Stimulated activated CD8-positive, alpha-beta memory T cell treated with anti-CD3 and anti-CD28 coated beads, Interleukin-4, amount 100 ng/mL, for 24 hours (primary cell): Measurements from ENCODE around the gene SYK.

Source experiments
- DNase-seq: peaks from one replicate; pipeline ENCODE4 v3.0.0-alpha.2; 2020; ENCODE audit warnings: low read depth

SYK gene

DNA sequence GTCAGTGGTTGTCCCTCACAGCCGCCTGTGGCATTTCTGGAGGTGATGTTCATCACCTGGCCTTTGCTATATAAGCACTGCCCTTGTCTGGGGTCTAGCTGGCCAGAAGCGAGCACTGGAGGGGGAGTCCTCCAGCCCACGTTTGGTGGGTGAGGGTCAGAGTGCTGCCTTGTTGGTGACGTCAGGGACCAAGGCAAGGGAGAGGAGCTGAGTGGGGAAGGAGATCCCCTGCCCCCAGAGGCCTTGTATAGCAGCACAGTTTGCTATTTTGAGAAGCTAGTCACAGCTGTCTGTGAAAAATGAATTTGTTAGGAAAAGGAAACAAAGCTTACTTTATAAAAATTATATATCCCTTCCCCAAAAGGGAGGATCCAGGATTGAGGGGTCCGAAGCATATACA, 49.8 kb downstream of the SYK start:
- no peak for DNase-seq

DNA sequence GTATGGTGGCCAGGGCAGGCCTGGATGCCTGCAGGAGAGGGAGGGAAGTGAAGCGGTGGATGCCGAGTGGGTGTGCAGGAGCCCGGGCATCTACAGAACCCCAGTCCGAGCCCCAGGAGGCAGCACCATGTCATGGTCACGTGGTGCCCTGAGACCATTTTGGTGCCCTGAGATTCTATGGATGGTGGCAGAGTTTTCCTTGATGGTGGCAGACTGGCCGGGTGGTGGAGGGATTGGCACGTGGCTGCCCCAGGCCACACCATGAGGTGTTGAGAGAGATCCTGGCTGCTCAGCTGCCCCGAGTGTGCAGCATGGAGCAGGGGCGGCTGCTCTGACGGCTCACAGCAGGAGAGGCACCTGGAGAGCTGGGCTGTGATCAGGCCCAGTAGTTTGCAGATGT, 52.3 kb downstream of the SYK start:
- no peak for DNase-seq

DNA sequence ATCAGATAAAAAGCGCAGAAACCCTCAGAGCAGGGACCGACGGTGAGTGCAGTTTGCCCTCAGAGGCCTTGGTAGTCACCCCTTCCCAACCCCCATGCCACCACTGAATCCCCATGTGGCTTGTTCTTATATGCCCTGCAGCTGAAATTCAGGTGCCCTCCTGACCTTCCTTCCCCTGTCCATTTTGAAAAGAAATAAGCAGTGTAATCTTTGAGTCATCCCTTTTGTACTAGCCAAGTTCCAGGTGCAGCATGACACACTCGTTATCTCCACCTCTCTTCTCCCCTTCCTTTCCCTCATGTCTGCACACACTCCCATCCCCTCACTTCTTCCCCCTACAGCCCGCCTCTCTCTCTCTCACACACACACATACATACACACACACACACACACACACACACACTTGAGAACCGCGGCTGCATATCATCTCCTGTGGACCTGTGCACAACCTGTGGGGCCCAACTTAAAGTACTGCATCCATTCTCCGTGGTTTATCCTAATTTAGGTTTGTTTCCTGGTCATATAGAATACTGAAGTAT, 53.1 kb downstream of the SYK start:
- DNase-seq: no peak

- DNase-seq: no peak
Observed at GRCh38 chr9:90855208-90855902, 53.7 kb downstream of the SYK start.

- no peak for DNase-seq
Observed at GRCh38 chr9:90857091-90857490, 55.5 kb downstream of the SYK start.

- no peak for DNase-seq
Observed at GRCh38 chr9:90857855-90858254, 56.2 kb downstream of the SYK start.

DNA sequence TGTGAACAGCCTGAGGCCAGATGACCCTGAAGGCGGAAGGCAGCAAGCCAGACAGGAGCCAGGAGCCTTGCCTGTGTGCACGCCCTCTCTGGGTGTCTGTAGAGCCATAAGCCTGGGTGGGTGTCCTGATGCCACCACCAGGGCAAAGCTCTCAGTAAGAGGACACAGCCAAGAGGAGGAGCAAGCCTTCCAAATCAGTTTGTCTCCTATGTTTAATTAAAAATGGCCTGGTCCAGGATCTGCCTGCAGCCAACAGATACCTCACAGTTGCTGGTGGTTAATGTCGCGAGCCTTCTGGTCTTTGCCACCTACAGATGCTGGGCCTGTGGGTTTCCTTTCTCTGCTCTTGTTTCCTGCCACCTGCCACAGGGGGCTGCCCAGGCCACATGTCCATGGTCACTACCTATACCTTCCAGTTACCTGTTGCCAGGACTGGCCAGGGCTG, 56.9 kb downstream of the SYK start:
- DNase-seq: no peak

DNA sequence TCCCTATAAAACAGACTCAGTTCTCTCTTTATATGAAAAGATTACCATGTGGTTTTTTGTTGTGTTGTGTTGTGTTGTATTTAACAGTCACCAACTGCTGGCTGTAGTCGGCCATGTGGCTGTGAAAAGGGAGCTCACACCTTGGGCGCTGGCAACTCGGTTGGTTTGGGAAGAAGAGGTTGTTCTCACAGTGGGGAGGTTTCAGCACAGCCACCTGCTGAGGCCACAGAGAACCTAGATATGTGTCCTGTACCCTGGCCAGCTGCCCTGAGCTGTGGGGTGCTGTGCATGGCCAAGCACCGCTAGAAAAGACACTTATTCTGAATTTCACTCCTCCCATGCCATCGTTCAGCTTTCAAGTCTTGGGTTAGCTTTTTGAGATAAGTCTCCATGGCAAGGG, 58.8 kb downstream of the SYK start:
- DNase-seq: no peak

- no peak for DNase-seq
Observed at GRCh38 chr9:90860826-90861225, 59.2 kb downstream of the SYK start.

- no peak for DNase-seq
Observed at GRCh38 chr9:90861380-90861779, 59.8 kb downstream of the SYK start.

- DNase-seq: no peak
Observed at GRCh38 chr9:90861826-90862740, 60.5 kb downstream of the SYK start.

GRCh38 chr9:90864779-90865178, 63.2 kb downstream of the SYK start:
- DNase-seq: no peak

GRCh38 chr9:90867101-90867500, 65.5 kb downstream of the SYK start:
- no peak for DNase-seq

GRCh38 chr9:90868555-90868954, 66.9 kb downstream of the SYK start:
- DNase-seq: no peak

DNA sequence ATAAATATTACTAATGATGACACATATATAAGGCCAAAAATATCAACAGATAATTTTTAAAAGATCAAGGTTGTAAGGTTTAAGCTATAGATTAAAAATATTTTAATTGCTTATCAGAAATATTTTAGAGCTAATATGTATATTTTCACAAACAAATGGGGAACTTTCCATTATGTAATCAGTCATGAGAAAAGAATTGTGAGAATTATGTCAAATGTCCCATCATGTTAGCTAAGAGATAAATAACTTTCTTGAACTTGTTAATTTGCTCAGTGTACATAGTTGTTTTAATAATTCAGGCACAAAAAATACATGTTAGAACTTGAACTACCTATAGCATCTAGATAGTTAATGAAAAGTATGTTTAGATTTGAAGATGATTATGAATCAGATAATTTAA, 67.7 kb downstream of the SYK start:
- DNase-seq: no peak

- peak; percentile 17 for DNase-seq
Observed at GRCh38 chr9:90870621-90871326, 69.2 kb downstream of the SYK start.

GRCh38 chr9:90871327-90871935, 69.8 kb downstream of the SYK start:
- no peak for DNase-seq

DNA sequence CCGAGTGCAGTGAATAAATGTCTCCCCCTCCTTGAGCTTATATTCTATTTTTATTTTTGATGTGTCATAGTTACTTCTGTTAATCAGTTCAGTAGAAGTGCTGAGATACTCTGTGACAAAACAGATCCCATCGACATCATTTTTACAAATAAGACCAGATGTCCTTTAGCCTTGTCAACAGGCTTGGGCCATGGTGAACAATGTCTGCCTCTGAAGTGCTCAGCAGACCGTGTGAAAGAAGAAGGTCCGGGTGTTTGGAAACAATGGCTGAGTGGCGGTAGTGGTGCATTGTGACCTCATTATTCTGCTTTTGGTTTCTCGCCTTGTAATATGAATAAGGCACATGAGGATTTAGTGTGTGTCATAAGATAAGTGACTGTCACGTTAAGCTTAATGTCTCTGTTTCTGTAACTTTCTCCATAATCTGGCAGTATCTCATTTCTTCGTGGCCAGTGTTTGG, 71.2 kb downstream of the SYK start:
- no peak for DNase-seq

DNA sequence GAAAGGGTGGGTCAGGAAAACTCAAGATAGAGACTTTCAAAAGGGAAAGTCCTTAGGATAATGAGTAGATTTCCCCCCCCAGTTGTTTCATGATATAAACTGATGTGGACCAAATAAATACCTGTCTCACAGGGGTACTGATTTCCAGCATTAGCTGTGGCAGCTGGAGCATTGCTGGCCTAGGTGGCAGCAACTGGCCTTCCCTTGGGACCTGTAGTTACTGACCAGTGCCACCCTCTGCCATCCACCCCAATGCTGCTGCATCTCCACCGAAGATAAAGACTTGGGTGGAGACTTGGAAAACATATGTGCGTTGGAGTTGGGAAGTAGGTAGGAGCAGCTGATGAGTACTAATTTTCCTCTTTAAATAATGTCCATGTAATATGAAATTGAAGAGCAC, 71.8 kb downstream of the SYK start:
- no peak for DNase-seq

DNA sequence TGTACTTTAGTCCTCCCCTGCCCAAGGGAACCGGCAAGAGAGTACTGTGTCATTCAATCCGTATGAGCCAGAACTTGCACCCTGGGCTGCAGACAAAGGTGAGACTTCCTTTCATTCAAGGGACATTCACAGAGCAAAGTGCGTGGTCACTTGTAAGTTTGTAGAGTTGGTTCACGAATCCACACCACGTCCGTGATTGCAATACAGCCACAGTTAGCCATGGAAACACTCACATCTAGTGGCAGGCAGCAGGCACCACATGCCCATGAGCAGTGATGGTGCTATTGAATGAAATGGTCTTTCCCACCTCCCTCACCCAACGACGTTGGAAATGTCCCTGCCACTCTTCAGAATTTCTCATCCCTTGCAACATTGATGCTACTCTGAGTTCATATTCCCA, 72.6 kb downstream of the SYK start:
- no peak for DNase-seq

DNA sequence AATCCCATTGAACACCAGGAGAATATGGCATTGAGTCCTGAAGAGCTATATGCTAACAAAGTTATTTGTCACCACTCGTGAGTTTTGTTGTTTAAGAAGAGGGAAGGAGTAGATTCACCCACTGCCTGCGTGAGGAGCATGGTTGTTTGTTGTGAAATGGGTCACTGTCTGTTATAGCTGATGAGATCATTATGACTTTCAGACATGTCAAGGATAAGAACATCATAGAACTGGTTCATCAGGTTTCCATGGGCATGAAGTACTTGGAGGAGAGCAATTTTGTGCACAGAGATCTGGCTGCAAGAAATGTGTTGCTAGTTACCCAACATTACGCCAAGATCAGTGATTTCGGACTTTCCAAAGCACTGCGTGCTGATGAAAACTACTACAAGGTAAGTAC, 76.9 kb downstream of the SYK start:
- DNase-seq: no peak

GRCh38 chr9:90880066-90880465, 78.4 kb downstream of the SYK start:
- DNase-seq: no peak
